Measurements from ENCODE around the gene SUN1.
"Not testable (repeated sequence)": the region's sequence is repeated elsewhere in the genome, so short reads cannot be mapped to it uniquely, and the experiment has no call there.

SUN1 gene

DNA sequence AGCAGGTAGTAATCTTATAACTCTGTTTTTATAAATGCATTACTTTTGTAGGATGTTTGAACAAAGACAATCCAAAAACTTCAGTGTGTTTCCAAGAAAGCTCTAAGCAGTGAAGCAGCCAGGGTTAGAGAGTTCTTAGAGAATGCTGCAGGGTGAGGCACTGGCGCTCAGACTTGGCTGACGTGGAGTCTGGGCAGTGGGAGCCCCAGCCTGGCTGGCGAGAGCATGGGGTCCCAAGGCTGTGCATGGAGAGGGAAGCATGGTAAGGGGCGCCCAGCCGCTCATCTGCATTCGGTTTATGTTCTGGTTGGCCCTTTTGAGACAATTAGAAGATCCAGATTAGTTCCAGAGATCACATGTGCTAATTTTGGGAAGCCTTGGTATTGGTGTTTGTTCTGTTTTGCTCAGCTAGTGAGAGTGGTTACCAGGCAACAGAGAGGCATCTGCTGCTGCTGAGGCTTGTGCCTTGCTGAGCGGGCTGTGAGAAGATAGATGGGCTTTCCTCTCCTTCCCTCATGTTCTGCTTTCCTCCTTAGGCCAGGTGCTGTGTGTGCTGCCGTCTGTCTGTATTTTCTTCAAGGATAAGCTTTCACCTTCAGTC, 10.3 kb downstream of the SUN1 start:
- no peaks in the 10 kb centered on the region for H3K27me3 ChIP-seq (ENCODE audit: control insufficient read depth in 5 of 5, insufficient read depth in 4 of 5, low read length in 5 of 5)
- no peaks in the 10 kb centered on the region for H3K4me1 ChIP-seq (ENCODE audit: control insufficient read depth in 5 of 5, insufficient read depth in 5 of 5, low read length in 5 of 5)
- no peaks in the 10 kb centered on the region for H3K9me3 ChIP-seq (ENCODE audit: control insufficient read depth in 5 of 5, low read length in 5 of 5)
- H3K9ac ChIP-seq (ENCODE audit: low read length in 5 of 5) = no peak overlapping the region
- no peak overlapping the region for H3K27ac ChIP-seq (ENCODE audit: low read depth, low read length)
- no peak overlapping the region for H3K4me3 ChIP-seq (ENCODE audit: low read depth in 1 of 5, low read length in 5 of 5)
- peaks cover 0 to 78% (median 60%) of the 10 kb centered on the region in 5 donors for H3K36me3 ChIP-seq (ENCODE audit: control insufficient read depth in 5 of 5, insufficient read depth in 5 of 5, low read length in 5 of 5)

DNA sequence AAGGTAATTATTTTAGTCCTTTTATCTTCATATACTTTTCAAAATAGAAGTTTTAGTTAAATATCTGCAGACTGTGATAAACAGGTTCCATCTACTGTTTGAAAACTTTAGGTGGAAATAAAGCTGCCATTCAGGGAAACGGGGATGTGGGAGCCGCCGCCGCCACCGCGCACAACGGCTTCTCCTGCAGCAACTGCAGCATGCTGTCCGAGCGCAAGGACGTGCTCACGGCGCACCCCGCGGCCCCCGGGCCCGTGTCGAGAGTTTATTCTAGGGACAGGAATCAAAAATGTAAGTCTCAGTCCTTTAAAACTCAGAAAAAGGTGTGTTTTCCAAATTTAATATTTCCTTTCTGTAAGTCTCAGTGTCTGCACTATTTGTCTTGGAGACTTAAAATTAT, 11.0 kb downstream of the SUN1 start:
- H3K4me3 ChIP-seq (ENCODE audit: low read depth in 1 of 5, low read length in 5 of 5) = no peak overlapping the region
- H3K27me3 ChIP-seq (ENCODE audit: control insufficient read depth in 5 of 5, insufficient read depth in 4 of 5, low read length in 5 of 5) = no peaks in the 10 kb centered on the region
- H3K4me1 ChIP-seq (ENCODE audit: control insufficient read depth in 5 of 5, insufficient read depth in 5 of 5, low read length in 5 of 5) = no peaks in the 10 kb centered on the region
- no peak overlapping the region for H3K27ac ChIP-seq (ENCODE audit: low read depth, low read length)
- H3K9me3 ChIP-seq (ENCODE audit: control insufficient read depth in 5 of 5, low read length in 5 of 5) = no peaks in the 10 kb centered on the region
- peaks cover 0 to 74% (median 59%) of the 10 kb centered on the region in 5 donors for H3K36me3 ChIP-seq (ENCODE audit: control insufficient read depth in 5 of 5, insufficient read depth in 5 of 5, low read length in 5 of 5)
- no peak overlapping the region for H3K9ac ChIP-seq (ENCODE audit: low read length in 5 of 5)

GRCh38 chr7:844043-844442, 11.8 kb downstream of the SUN1 start:
- Histone ChIP-seq H3K27ac (ENCODE audit: low read depth, low read length) (no peak overlapping the region), H3K36me3 (ENCODE audit: control insufficient read depth in 5 of 5, insufficient read depth in 5 of 5, low read length in 5 of 5) (peaks cover 0 to 70% (median 55%) of the 10 kb centered on the region in 5 donors), H3K4me1 (ENCODE audit: control insufficient read depth in 5 of 5, insufficient read depth in 5 of 5, low read length in 5 of 5) (no peaks in the 10 kb centered on the region), H3K4me3 (ENCODE audit: low read depth in 1 of 5, low read length in 5 of 5) (no peak overlapping the region), H3K9ac (ENCODE audit: low read length in 5 of 5) (no peak overlapping the region), H3K9me3 (ENCODE audit: control insufficient read depth in 5 of 5, low read length in 5 of 5) (no peaks in the 10 kb centered on the region), H3K27me3 (ENCODE audit: control insufficient read depth in 5 of 5, insufficient read depth in 4 of 5, low read length in 5 of 5) (no peaks in the 10 kb centered on the region)

DNA sequence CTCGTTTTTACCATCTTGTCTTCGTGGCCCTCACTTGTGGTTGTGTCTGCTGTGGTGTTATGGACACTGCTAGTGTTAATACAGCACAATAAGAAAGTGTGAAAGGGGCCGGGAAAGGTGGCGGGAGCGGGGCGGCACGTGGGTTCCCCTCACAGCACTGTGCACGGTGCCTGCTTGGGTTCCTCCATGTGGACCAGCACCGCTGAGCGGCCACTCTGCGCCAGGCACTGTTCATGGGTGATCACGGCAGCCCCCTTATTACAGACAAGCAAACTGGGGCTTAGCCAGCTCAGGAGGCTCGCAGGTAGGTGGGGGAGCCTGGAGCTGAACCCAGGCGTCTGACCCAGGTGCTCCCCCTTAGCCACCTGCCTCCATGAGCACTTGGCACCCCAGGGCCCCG, 12.2 kb downstream of the SUN1 start:
- no peaks in the 10 kb centered on the region for H3K4me1 ChIP-seq (ENCODE audit: control insufficient read depth in 5 of 5, insufficient read depth in 5 of 5, low read length in 5 of 5)
- H3K9me3 ChIP-seq (ENCODE audit: control insufficient read depth in 5 of 5, low read length in 5 of 5) = no peaks in the 10 kb centered on the region
- H3K27ac ChIP-seq (ENCODE audit: low read depth, low read length) = no peak overlapping the region
- no peak overlapping the region for H3K9ac ChIP-seq (ENCODE audit: low read length in 5 of 5)
- no peaks in the 10 kb centered on the region for H3K27me3 ChIP-seq (ENCODE audit: control insufficient read depth in 5 of 5, insufficient read depth in 4 of 5, low read length in 5 of 5)
- peaks cover 0 to 70% (median 56%) of the 10 kb centered on the region in 5 donors for H3K36me3 ChIP-seq (ENCODE audit: control insufficient read depth in 5 of 5, insufficient read depth in 5 of 5, low read length in 5 of 5)
- no peak overlapping the region for H3K4me3 ChIP-seq (ENCODE audit: low read depth in 1 of 5, low read length in 5 of 5)

GRCh38 chr7:845091-845490, 12.8 kb downstream of the SUN1 start:
- no peak overlapping the region for H3K9ac ChIP-seq (ENCODE audit: low read length in 5 of 5)
- no peak overlapping the region for H3K4me3 ChIP-seq (ENCODE audit: low read depth in 1 of 5, low read length in 5 of 5)
- no peaks in the 10 kb centered on the region for H3K9me3 ChIP-seq (ENCODE audit: control insufficient read depth in 5 of 5, low read length in 5 of 5)
- H3K27me3 ChIP-seq (ENCODE audit: control insufficient read depth in 5 of 5, insufficient read depth in 4 of 5, low read length in 5 of 5) = no peaks in the 10 kb centered on the region
- H3K36me3 ChIP-seq (ENCODE audit: control insufficient read depth in 5 of 5, insufficient read depth in 5 of 5, low read length in 5 of 5) = peaks cover 0 to 70% (median 56%) of the 10 kb centered on the region in 5 donors
- no peak overlapping the region for H3K27ac ChIP-seq (ENCODE audit: low read depth, low read length)
- no peaks in the 10 kb centered on the region for H3K4me1 ChIP-seq (ENCODE audit: control insufficient read depth in 5 of 5, insufficient read depth in 5 of 5, low read length in 5 of 5)

DNA sequence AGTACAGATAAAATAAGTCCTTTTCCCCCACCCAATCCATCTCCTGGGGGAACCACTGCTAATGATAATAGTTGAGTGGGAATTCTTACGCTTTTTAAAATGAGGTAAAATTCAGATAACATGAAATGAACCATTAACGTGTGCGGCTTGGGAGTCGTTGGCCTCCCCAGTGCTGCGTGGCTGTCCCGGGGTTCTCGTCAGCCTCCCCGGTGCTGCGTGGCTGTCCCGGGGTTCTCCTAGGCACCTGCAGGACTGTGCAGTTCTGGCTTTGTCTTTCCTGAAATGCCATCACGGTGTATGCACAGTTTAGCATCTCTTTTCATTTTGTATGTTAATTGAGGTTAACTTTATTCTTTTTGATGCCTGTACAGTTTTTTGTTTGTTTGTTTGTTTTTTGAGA, 13.5 kb downstream of the SUN1 start:
- no peak overlapping the region for H3K27ac ChIP-seq (ENCODE audit: low read depth, low read length)
- no peaks in the 10 kb centered on the region for H3K4me1 ChIP-seq (ENCODE audit: control insufficient read depth in 5 of 5, insufficient read depth in 5 of 5, low read length in 5 of 5)
- H3K27me3 ChIP-seq (ENCODE audit: control insufficient read depth in 5 of 5, insufficient read depth in 4 of 5, low read length in 5 of 5) = no peaks in the 10 kb centered on the region
- no peaks in the 10 kb centered on the region for H3K9me3 ChIP-seq (ENCODE audit: control insufficient read depth in 5 of 5, low read length in 5 of 5)
- H3K4me3 ChIP-seq (ENCODE audit: low read depth in 1 of 5, low read length in 5 of 5) = no peak overlapping the region
- H3K36me3 ChIP-seq (ENCODE audit: control insufficient read depth in 5 of 5, insufficient read depth in 5 of 5, low read length in 5 of 5) = peaks cover 0 to 73% (median 53%) of the 10 kb centered on the region in 5 donors
- no peak overlapping the region for H3K9ac ChIP-seq (ENCODE audit: low read length in 5 of 5)

DNA sequence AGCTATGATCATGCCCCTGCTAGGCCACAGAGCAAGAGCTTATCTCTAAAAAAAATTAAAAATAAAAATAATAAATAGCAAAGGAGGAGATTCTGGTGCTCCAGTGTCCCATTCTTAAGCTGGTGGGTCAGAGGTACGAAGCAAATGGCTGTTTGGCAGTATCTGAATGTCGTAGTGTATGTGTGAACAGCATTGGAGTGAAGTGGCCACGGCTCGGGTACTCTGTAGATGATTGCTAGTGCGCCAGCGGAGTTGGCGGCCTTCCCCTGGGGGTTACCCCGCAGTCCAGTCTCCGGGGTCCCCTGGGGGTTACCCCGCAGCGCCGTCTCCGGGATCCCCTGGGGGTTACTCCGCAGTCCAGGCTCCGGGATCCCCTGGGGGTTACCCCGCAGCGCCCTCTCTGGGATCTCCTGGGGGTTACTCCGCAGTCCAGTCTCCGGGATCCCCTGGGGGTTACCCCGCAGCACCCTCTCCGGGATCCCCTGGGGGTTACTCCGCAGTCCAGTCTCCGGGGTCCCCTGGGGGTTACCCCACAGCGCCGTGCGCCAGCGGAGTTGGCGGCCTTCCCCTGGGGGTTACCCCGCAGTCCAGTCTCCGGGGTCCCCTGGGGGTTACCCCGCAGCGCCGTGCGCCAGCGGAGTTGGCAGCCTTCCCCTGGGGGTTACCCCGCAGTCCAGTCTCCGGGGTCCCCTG, 14.8 kb downstream of the SUN1 start:
- H3K27ac ChIP-seq (ENCODE audit: low read depth, low read length); H3K4me3 ChIP-seq (ENCODE audit: low read depth in 1 of 5, low read length in 5 of 5); H3K9ac ChIP-seq (ENCODE audit: low read length in 5 of 5); H3K4me1 ChIP-seq (ENCODE audit: control insufficient read depth in 5 of 5, insufficient read depth in 5 of 5, low read length in 5 of 5); H3K27me3 ChIP-seq (ENCODE audit: control insufficient read depth in 5 of 5, insufficient read depth in 4 of 5, low read length in 5 of 5); H3K9me3 ChIP-seq (ENCODE audit: control insufficient read depth in 5 of 5, low read length in 5 of 5): not testable (repeated sequence)
- peaks cover 0 to 82% (median 57%) of the 10 kb centered on the region in 5 donors for H3K36me3 ChIP-seq (ENCODE audit: control insufficient read depth in 5 of 5, insufficient read depth in 5 of 5, low read length in 5 of 5)

DNA sequence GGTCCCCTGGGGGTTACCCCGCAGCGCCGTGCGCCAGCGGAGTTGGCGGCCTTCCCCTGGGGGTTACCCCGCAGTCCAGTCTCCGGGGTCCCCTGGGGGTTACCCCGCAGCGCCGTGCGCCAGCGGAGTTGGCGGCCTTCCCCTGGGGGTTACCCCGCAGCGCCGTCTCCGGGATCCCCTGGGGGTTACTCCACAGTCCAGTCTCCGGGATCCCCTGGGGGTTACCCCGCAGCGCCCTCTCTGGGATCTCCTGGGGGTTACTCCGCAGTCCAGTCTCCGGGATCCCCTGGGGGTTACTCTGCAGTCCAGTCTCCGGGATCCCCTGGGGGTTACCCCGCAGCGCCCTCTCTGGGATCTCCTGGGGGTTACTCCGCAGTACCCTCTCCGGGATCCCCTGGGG, 15.5 kb downstream of the SUN1 start:
- H3K9ac ChIP-seq (ENCODE audit: low read length in 5 of 5); H3K27ac ChIP-seq (ENCODE audit: low read depth, low read length); H3K27me3 ChIP-seq (ENCODE audit: control insufficient read depth in 5 of 5, insufficient read depth in 4 of 5, low read length in 5 of 5); H3K4me1 ChIP-seq (ENCODE audit: control insufficient read depth in 5 of 5, insufficient read depth in 5 of 5, low read length in 5 of 5); H3K9me3 ChIP-seq (ENCODE audit: control insufficient read depth in 5 of 5, low read length in 5 of 5); H3K4me3 ChIP-seq (ENCODE audit: low read depth in 1 of 5, low read length in 5 of 5): not testable (repeated sequence)
- H3K36me3 ChIP-seq (ENCODE audit: control insufficient read depth in 5 of 5, insufficient read depth in 5 of 5, low read length in 5 of 5) = peaks cover 0 to 82% (median 57%) of the 10 kb centered on the region in 5 donors

GRCh38 chr7:849145-849544, 16.9 kb downstream of the SUN1 start:
- no peak overlapping the region for H3K4me3 ChIP-seq (ENCODE audit: low read depth in 1 of 5, low read length in 5 of 5)
- peaks cover 0 to 82% (median 57%) of the 10 kb centered on the region in 5 donors for H3K36me3 ChIP-seq (ENCODE audit: control insufficient read depth in 5 of 5, insufficient read depth in 5 of 5, low read length in 5 of 5)
- H3K27me3 ChIP-seq (ENCODE audit: control insufficient read depth in 5 of 5, insufficient read depth in 4 of 5, low read length in 5 of 5) = no peaks in the 10 kb centered on the region
- no peak overlapping the region for H3K9ac ChIP-seq (ENCODE audit: low read length in 5 of 5)
- no peaks in the 10 kb centered on the region for H3K9me3 ChIP-seq (ENCODE audit: control insufficient read depth in 5 of 5, low read length in 5 of 5)
- H3K4me1 ChIP-seq (ENCODE audit: control insufficient read depth in 5 of 5, insufficient read depth in 5 of 5, low read length in 5 of 5) = peaks cover 0 to 2% (median under 1%) of the 10 kb centered on the region in 5 donors
- H3K27ac ChIP-seq (ENCODE audit: low read depth, low read length) = no peak overlapping the region

DNA sequence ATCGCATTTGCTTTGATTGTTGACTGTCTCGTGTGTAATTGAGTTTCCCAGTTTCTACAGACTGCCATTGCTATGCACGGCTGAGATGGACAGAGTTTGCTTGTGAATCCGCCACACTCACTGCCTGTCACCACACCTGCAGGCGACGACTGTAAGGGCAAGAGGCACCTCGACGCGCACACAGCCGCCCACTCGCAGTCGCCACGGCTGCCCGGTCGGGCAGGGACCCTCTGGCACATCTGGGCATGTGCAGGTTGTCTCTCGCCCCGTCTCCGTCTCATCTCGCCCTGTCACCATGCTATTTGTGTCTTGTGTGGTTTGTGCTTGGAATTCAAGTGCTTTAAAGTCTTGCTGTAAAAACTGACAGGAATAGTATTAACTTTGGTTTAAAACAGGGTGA, 17.5 kb downstream of the SUN1 start:
- Histone ChIP-seq H3K4me1 (ENCODE audit: control insufficient read depth in 5 of 5, insufficient read depth in 5 of 5, low read length in 5 of 5) (peaks cover 0 to 8% (median 4%) of the 10 kb centered on the region in 5 donors), H3K27me3 (ENCODE audit: control insufficient read depth in 5 of 5, insufficient read depth in 4 of 5, low read length in 5 of 5) (no peaks in the 10 kb centered on the region), H3K36me3 (ENCODE audit: control insufficient read depth in 5 of 5, insufficient read depth in 5 of 5, low read length in 5 of 5) (peaks cover 0 to 79% (median 56%) of the 10 kb centered on the region in 5 donors), H3K27ac (ENCODE audit: low read depth, low read length) (no peak overlapping the region), H3K9ac (ENCODE audit: low read length in 5 of 5) (no peak overlapping the region), H3K9me3 (ENCODE audit: control insufficient read depth in 5 of 5, low read length in 5 of 5) (no peaks in the 10 kb centered on the region), H3K4me3 (ENCODE audit: low read depth in 1 of 5, low read length in 5 of 5) (no peak overlapping the region)
